ENCODE results near the gene CFAP61.

CFAP61 gene

GRCh38 chr20:20386192-20386591, 333.9 kb downstream of the CFAP61 start:
- TF ChIP-seq, protein P1, sequence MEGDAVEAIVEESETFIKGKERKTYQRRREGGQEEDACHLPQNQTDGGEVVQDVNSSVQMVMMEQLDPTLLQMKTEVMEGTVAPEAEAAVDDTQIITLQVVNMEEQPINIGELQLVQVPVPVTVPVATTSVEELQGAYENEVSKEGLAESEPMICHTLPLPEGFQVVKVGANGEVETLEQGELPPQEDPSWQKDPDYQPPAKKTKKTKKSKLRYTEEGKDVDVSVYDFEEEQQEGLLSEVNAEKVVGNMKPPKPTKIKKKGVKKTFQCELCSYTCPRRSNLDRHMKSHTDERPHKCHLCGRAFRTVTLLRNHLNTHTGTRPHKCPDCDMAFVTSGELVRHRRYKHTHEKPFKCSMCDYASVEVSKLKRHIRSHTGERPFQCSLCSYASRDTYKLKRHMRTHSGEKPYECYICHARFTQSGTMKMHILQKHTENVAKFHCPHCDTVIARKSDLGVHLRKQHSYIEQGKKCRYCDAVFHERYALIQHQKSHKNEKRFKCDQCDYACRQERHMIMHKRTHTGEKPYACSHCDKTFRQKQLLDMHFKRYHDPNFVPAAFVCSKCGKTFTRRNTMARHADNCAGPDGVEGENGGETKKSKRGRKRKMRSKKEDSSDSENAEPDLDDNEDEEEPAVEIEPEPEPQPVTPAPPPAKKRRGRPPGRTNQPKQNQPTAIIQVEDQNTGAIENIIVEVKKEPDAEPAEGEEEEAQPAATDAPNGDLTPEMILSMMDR (conservative IDR thresholded peaks at IDR 0.05) = no peak
- TF ChIP-seq ZFX (IDR thresholded peaks at IDR 0.05) = no peak
- no peak overlapping the region for H3K27ac ChIP-seq

GRCh38 chr20:20390393-20390792, 338.1 kb downstream of the CFAP61 start:
- TF ChIP-seq, protein P1 (conservative IDR thresholded peaks at IDR 0.05) = no peak
- no peak overlapping the region for H3K27ac ChIP-seq

DNA sequence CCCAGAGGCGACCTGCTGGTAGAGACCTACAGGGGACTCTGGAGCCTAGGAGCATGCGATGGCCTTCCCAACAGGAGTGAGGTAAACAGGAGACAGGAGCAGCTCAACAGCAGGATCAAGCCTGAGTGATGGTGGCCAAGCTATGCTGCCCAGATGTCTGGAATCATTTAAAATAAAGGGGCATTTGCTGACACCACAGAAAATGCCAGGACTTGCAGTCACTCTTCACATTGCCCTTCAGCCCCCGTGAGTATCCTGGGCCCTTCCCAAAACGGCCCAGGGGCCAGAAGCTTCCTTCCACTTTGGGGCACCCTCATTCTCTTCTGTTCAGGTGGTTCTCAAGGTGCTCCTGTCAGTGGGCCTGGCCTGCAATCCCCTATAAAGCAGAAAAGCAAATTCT, 338.8 kb downstream of the CFAP61 start:
- TF ChIP-seq, protein P1 (conservative IDR thresholded peaks at IDR 0.05) = no peak

DNA sequence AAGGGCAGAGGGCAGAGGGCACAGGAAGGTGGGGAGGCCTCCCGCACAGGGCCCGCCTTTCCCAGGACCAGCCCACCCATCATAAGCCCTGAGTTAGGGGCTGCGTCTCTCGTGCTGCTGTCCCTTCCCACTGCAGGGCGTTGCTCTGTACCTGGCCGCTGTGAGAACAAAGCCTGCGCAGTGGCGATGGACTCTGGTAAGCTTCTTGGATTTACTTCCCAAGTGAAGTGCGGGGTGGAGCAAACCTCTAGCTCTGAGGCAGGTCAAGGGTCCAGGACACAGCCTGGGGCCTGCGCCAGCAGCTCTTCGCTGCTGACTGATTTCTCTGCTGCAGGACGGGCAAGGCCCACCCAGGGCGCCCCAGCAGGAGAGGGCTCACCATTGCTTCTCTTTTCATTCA, 339.4 kb downstream of the CFAP61 start:
- no peak overlapping the region for H3K27ac ChIP-seq
- TF ChIP-seq, protein P1 (conservative IDR thresholded peaks at IDR 0.05) = no peak
- no peak for TF ChIP-seq ZFX (IDR thresholded peaks at IDR 0.05)

More for the DNA sequence above, 338.8 kb downstream of the CFAP61 start:
- H3K27ac ChIP-seq = no peak overlapping the region

DNA sequence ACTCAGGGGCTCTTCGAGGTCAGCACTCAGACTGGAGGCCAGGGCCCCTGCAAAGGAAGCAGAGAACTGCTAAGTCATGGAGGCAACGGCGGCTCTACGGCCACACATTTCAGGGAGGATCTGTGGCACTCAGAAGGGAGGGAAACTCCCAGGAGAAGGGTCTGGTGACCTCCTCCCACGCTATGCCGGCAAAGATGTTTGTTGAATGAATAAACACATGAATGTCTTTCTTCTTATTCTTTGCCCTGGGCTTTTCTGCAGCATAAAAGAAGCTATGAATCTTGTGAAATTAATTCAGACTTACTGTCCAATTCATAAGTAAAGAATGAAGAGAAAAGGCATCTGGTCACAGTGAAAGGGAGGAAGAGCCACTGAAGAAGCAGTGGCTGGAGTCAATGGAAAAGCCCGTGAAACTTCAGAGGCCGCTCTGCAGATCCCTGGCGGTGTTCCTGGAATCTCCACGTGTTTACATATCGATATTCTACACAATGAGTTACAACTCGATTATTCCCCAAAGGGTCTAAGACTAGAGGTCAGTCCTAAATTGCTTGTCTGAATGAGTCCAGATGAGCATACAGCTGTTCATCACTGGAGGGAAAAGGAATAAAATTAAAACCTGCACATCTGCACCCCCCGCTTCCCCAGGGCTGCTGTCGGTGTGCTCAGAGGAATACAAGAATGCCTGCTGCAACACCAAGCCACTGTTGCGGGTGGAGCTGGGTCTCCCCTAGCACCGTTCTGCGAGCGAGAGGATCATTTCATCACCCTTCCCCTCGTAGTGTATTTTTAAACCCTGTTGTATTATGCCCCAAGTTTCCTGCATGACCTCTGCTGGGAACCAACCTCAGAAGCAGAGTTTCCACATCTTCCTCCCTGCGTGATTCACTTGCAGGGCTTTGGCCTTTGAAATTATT, 341.1 kb downstream of the CFAP61 start:
- no peak overlapping the region for H3K27ac ChIP-seq

DNA sequence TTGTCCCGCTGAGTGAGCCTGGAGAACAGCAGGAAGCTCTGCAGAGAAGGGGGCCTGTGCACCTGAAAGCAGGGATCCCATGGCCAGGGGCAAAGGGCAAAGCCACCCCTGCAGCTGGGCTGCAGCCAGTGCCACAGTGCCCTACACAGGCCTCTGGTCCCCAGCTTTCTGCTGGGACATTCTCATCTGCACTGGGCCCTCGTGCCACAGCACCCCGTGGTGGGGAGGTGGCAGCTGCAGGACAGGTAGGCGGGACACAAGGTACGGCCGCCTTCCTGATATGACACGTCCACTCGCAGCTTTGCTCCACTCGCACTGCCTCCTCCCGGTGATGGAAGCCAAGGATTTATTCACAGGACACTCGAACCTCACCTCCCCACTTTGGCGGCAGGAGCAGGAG, 342.8 kb downstream of the CFAP61 start:
- no peak overlapping the region for H3K27ac ChIP-seq
- TF ChIP-seq ZFX (IDR thresholded peaks at IDR 0.05) = no peak
- TF ChIP-seq, protein P1 (conservative IDR thresholded peaks at IDR 0.05) = no peak

More for the DNA sequence above, 341.1 kb downstream of the CFAP61 start:
- TF ChIP-seq, protein P1 (conservative IDR thresholded peaks at IDR 0.05) = no peak
- no peak for TF ChIP-seq ZFX (IDR thresholded peaks at IDR 0.05)

DNA sequence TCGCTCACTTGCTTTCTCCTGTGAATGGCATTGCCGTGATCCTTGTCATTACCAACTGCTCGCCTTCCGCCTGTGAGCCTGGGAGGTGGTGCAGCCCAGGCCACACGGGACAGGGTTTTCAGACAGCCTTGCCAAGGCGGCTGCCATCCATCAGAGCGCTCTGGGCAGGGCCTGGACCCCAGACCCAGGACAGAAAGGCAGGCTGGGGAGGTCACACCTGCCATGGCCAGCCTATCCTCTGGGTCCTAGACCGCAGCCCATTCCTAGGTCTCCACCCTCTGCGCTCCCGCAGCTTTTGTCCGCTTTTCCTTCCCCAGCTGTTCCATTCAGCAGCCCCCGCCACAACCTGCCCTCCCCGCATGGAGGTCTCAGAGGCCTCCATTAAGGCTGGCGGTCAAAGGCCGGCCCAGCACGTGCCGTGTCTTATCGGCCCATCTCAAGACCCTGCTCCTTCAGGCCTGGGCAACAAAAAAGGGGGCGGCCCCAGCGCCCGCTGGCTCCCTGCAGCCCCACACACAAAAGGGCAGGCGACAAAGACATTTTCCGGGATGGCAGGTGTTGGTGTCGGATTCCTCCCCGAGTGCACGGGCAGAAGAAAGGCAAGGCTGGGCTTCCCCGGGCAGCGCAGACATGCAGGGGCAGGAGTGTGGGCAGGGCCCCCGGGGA, 343.7 kb downstream of the CFAP61 start:
- no peak for TF ChIP-seq ZFX (IDR thresholded peaks at IDR 0.05)
- TF ChIP-seq, protein P1 (conservative IDR thresholded peaks at IDR 0.05) = no peak
- no peak overlapping the region for H3K27ac ChIP-seq

Measured in C4-2B (cell line).